ENCODE measurements around the gene ZBTB20.
A peak's percentile ranks its signal among the peaks of the same experiment; 100 is the strongest.

ZBTB20 gene

GRCh38 chr3:115082260-115082659 lies 64.8 kb downstream of the ZBTB20 start:
- Mint-ChIP-seq H3K27ac (no peak overlapping the region), H3K9me3 (no peaks in the 10 kb centered on the region), H3K4me1 (peaks cover 14% of the 10 kb centered on the region), H3K36me3 (no peaks in the 10 kb centered on the region), H3K4me3 (no peak overlapping the region)
- DNase-seq (ENCODE audit: low spot score in 2 of 2) (no peak), ATAC-seq (no peak)

- ATAC-seq, result no peak
- peaks cover 14% of the 10 kb centered on the region for H3K4me1 Mint-ChIP-seq
- H3K36me3 Mint-ChIP-seq, result no peaks in the 10 kb centered on the region
- no peak overlapping the region for H3K4me3 Mint-ChIP-seq
- DNase-seq (ENCODE audit: low spot score in 2 of 2), result no peak
- no peaks in the 10 kb centered on the region for H3K9me3 Mint-ChIP-seq
- no peak overlapping the region for H3K27ac Mint-ChIP-seq
Measured at GRCh38 chr3:115081444-115081843, 65.6 kb downstream of the ZBTB20 start.

- Mint-ChIP-seq H3K36me3 (no peaks in the 10 kb centered on the region), H3K9me3 (no peaks in the 10 kb centered on the region), H3K27ac (no peak overlapping the region), H3K4me3 (no peak overlapping the region), H3K4me1 (peaks cover 12% of the 10 kb centered on the region)
- DNase-seq (ENCODE audit: low spot score in 2 of 2), result no peak
- ATAC-seq, result peak; percentile 43
Measured at GRCh38 chr3:115077501-115078250, 69.4 kb downstream of the ZBTB20 start.

DNA sequence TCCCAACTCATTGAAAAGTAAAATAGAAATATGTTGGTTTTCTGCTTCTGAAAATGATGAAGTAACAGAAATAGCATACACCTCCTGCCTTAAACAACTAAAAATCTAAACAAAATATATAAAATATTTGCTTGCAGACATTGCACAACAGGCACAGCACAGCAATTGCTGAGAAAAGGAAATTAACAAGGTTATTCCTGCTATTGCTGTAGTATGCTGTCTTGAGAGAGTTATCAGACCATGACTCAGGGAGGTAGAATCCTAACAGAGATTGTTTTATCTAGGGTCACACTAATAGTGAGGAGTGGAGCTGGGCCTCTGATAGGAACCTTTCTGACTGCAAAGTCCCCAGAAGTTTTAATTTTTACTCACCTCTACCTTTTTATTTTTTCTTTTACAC lies 72.6 kb downstream of the ZBTB20 start:
- DNase-seq (ENCODE audit: low spot score in 2 of 2) (no peak), ATAC-seq (no peak)
- Mint-ChIP-seq H3K36me3 (no peaks in the 10 kb centered on the region), H3K27ac (no peak overlapping the region), H3K4me3 (no peak overlapping the region), H3K9me3 (no peaks in the 10 kb centered on the region), H3K4me1 (peaks cover 11% of the 10 kb centered on the region)

DNA sequence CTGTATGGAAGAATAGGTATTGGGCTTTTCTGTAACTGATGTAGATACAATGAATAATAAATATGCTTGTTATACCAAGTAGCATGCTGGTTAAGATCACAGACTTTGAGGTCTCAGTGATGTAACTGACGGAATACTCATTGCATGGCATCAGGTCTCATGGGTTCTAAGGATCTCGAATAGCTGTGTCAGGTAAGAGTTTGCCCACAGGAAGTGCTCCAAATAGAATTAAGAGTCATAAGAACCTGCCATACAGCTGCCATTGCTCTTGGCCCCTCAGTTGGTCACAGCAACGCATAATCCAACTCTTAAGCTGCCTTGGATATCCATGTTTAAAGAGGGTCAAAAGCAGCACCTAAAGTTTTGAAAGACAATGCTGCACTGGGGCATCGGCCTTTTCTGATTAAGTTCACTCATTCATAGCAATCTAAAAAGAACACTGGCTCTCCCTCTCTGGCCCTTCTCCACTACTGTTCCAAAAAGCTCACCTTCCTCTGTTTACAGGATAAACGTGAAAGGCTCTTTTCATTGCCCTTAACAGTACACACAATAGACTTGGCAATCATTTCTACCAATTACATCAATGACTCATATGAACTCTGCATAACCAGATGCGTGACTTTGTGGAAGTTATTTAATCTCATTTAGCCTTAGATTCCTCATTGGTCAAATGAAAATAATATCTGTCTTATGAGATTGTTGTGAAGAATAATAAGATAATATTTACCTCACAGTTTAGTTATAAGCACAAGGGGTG lies 74.6 kb downstream of the ZBTB20 start:
- ATAC-seq, result no peak
- Mint-ChIP-seq H3K36me3 (no peaks in the 10 kb centered on the region), H3K4me1 (peaks cover 11% of the 10 kb centered on the region), H3K27ac (no peak overlapping the region), H3K9me3 (no peaks in the 10 kb centered on the region), H3K4me3 (no peak overlapping the region)
- DNase-seq (ENCODE audit: low spot score in 2 of 2), result no peak

DNA sequence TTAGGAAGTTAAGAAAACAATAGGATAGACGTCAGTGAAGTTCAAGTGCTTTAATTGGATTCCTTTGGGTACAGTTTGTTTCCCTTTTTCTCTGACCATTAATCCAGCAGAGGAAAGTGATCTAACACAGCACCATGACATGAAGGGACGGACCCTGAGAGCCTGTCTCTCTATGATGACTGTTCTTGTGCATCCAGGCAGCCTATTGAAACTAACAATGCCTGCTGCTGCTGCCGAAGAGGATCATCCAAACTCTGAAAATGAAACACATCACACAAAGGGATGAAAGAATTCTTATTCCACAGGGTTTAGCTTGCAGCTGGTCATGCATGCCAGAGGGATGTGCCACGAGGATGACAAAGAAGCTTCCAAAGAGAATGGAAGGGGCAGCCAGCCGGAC lies 75.5 kb downstream of the ZBTB20 start:
- no peaks in the 10 kb centered on the region for H3K36me3 Mint-ChIP-seq
- H3K9me3 Mint-ChIP-seq, result no peaks in the 10 kb centered on the region
- DNase-seq (ENCODE audit: low spot score in 2 of 2) (no peak), ATAC-seq (no peak)
- H3K27ac Mint-ChIP-seq, result no peak overlapping the region
- H3K4me1 Mint-ChIP-seq, result peaks cover 11% of the 10 kb centered on the region
- H3K4me3 Mint-ChIP-seq, result no peak overlapping the region

- no peak overlapping the region for H3K27ac Mint-ChIP-seq
- no peaks in the 10 kb centered on the region for H3K9me3 Mint-ChIP-seq
- DNase-seq (ENCODE audit: low spot score in 2 of 2) (no peak), ATAC-seq (no peak)
- H3K4me1 Mint-ChIP-seq, result peaks cover 11% of the 10 kb centered on the region
- no peaks in the 10 kb centered on the region for H3K36me3 Mint-ChIP-seq
- H3K4me3 Mint-ChIP-seq, result no peak overlapping the region
Measured at GRCh38 chr3:115071166-115071565, 75.9 kb downstream of the ZBTB20 start.

DNA sequence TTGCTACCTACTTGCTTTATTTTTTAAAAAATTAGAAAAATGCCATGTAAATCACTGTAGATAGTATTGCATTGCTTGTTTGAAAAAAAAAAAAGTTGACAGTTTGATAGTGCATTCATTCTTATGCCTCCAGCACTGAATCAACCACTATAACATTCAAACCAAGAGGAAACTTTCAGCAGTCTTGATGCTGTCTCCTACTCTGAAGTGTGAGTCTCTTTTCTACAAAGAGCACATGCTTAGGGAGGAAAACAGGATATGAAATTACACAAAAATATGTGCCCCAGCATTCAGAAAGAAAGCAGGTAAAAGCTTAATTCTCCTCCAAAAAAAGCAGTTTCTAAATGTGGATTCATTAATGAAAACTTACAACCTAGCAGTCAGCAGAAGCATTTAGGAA lies 78.3 kb downstream of the ZBTB20 start:
- no peaks in the 10 kb centered on the region for H3K36me3 Mint-ChIP-seq
- DNase-seq (ENCODE audit: low spot score in 2 of 2) (no peak), ATAC-seq (no peak)
- no peak overlapping the region for H3K27ac Mint-ChIP-seq
- no peaks in the 10 kb centered on the region for H3K9me3 Mint-ChIP-seq
- no peak overlapping the region for H3K4me3 Mint-ChIP-seq
- peaks cover 11% of the 10 kb centered on the region for H3K4me1 Mint-ChIP-seq

- Mint-ChIP-seq H3K9me3 (peaks cover 2% of the 10 kb centered on the region), H3K4me3 (no peak overlapping the region), H3K4me1 (no peaks in the 10 kb centered on the region), H3K27ac (no peak overlapping the region), H3K36me3 (no peaks in the 10 kb centered on the region)
- no peak for DNase-seq (ENCODE audit: low spot score in 2 of 2)
- ATAC-seq, result no peak
Measured at GRCh38 chr3:115062412-115062956, 84.6 kb downstream of the ZBTB20 start.

GRCh38 chr3:115062009-115062408 lies 85.1 kb downstream of the ZBTB20 start:
- H3K4me3 Mint-ChIP-seq, result no peak overlapping the region
- no peak for DNase-seq (ENCODE audit: low spot score in 2 of 2)
- H3K27ac Mint-ChIP-seq, result no peak overlapping the region
- H3K9me3 Mint-ChIP-seq, result peaks cover 2% of the 10 kb centered on the region
- no peak for ATAC-seq
- H3K36me3 Mint-ChIP-seq, result no peaks in the 10 kb centered on the region
- no peaks in the 10 kb centered on the region for H3K4me1 Mint-ChIP-seq

DNA sequence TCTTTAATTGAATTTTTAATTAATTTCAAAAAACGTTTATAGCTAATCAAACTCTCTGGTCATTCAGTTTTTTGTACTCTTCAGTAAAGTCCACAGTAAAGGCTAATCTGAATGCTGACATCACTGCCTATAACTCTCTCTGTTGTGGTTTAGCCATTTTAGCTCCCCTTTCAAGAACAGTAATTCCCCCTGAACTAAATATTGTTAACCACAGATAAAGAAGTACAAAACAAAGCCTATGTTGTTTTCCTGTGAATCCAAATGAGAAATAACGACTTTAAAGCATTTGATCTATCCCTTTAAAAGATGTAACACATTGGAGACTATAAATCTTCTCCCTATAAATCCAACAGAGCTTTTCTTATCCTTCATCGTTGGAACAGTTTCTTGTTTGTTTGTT lies 94.2 kb downstream of the ZBTB20 start:
- no peak overlapping the region for H3K4me3 Mint-ChIP-seq
- no peaks in the 10 kb centered on the region for H3K4me1 Mint-ChIP-seq
- H3K36me3 Mint-ChIP-seq, result no peaks in the 10 kb centered on the region
- H3K27ac Mint-ChIP-seq, result no peak overlapping the region
- no peaks in the 10 kb centered on the region for H3K9me3 Mint-ChIP-seq
- DNase-seq (ENCODE audit: low spot score in 2 of 2) (no peak), ATAC-seq (no peak)

- Mint-ChIP-seq H3K27ac (no peak overlapping the region), H3K4me1 (peaks cover 8% of the 10 kb centered on the region), H3K9me3 (no peaks in the 10 kb centered on the region), H3K4me3 (no peak overlapping the region), H3K36me3 (no peaks in the 10 kb centered on the region)
- ATAC-seq (no peak), DNase-seq (ENCODE audit: low spot score in 2 of 2) (no peak)
Measured at GRCh38 chr3:115042351-115042750, 104.7 kb downstream of the ZBTB20 start.

DNA sequence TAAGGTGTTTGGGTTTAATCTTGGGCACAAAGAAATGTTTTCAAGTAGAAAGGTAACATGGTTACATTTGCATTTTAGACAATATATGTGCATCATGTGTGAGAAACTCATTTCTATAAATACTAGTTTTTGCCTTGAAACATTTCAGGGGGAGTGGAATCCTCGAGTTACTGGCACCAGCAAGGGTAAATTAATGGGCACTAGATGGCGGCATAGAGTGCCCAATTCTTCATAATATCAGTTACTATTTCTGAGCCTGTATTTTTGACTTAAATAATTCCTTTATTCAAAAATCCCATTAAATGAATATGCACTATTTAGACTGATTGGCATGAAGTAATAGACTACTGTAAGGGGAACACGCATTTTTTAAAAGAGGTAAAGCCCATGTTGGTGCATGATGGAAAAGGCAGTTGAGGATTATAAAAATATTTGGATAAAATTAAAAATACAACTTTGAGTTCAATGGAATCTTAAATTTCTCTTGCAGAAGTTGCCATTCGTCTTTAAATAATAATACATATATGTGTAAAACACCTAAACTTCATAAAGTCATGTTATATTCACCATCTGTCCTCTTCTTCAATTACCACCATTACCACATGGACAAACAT lies 106.3 kb downstream of the ZBTB20 start:
- peaks cover 8% of the 10 kb centered on the region for H3K4me1 Mint-ChIP-seq
- H3K9me3 Mint-ChIP-seq, result no peaks in the 10 kb centered on the region
- ATAC-seq (no peak), DNase-seq (ENCODE audit: low spot score in 2 of 2) (no peak)
- H3K36me3 Mint-ChIP-seq, result no peaks in the 10 kb centered on the region
- H3K4me3 Mint-ChIP-seq, result no peak overlapping the region
- H3K27ac Mint-ChIP-seq, result no peak overlapping the region

- Mint-ChIP-seq H3K9me3 (no peaks in the 10 kb centered on the region), H3K4me3 (no peak overlapping the region), H3K36me3 (no peaks in the 10 kb centered on the region), H3K27ac (no peak overlapping the region), H3K4me1 (peaks cover 8% of the 10 kb centered on the region)
- DNase-seq (ENCODE audit: low spot score in 2 of 2) (no peak), ATAC-seq (no peak)
Measured at GRCh38 chr3:115040246-115040645, 106.8 kb downstream of the ZBTB20 start.

GRCh38 chr3:115038817-115039216 lies 108.3 kb downstream of the ZBTB20 start:
- Mint-ChIP-seq H3K4me1 (peaks cover 8% of the 10 kb centered on the region), H3K27ac (no peak overlapping the region), H3K9me3 (peaks cover 2% of the 10 kb centered on the region), H3K36me3 (no peaks in the 10 kb centered on the region), H3K4me3 (no peak overlapping the region)
- ATAC-seq (no peak), DNase-seq (ENCODE audit: low spot score in 2 of 2) (no peak)
